GM12878 (cell line): ENCODE results near the gene PRKCE. TPM values are rescaled to one million over a fixed set of nuclear protein-coding genes. Genes with fewer than 3 reads are reported as not detected.

ENCODE experiments used
- ATAC-seq: fragments of 200-7000 bp; cut with Tn5 transposase; 3 replicates; pipeline ENCODE4 v1.9.1; 2020; ENCODE audit warnings: mild to moderate bottlenecking, moderate library complexity
- BruUV-seq: library from RNA; stranded (reverse); fragments of 400-500 nt; replicated peaks from 2 replicates; lab custom pipeline; 2021; lab: Mats Ljungman, UMichigan
- CTCF ChIA-PET: fragments of 300-600 bp; sonication (Branson Sonifier 250); formaldehyde crosslinking; extraction: SDS; loops from one replicate; lab custom pipeline; 2021; ENCODE audit warnings: inconsistent platforms; lab: Yijun Ruan, JAX
- POLR2A ChIA-PET: fragments of 350-600 bp; formaldehyde crosslinking; extraction: SDS; loops from one replicate; lab custom pipeline; 2021; ENCODE audit warnings: inconsistent platforms; lab: Charles Lee
- RAD21 ChIA-PET: fragments of 300-600 bp; sonication (Branson Sonifier 250); formaldehyde crosslinking; loops from one replicate; lab custom pipeline; 2023; ENCODE audit warnings: antibody characterized with exemption; ENCODE audit not compliant: unreplicated experiment; lab: Charles Lee
- SMC1A ChIA-PET: fragments of 300-600 bp; sonication (Branson Sonifier 250); formaldehyde crosslinking; loops from one replicate; lab custom pipeline; 2023; ENCODE audit not compliant: unreplicated experiment, uncharacterized antibody; lab: Charles Lee
- DNase-seq: peaks from one replicate; pipeline ENCODE4 v3.0.0-alpha.2; 2011; ENCODE audit warnings: low read depth, low spot score
- FAIRE-seq: peaks from 3 replicates; lab custom pipeline; 2011; peaks lifted over from hg19 to GRCh38; lab: Jason Lieb, UNC
- H2AFZ ChIP-seq: 2 replicates; pipeline ENCODE4 v1.6.0; 2011; ENCODE audit warnings: low read depth, low read length, control low read depth; ENCODE audit not compliant: control insufficient read depth
- H3K27ac ChIP-seq: 2 replicates; pipeline ENCODE4 v1.5.1; 2011; ENCODE audit warnings: control low read depth; ENCODE audit not compliant: control insufficient read depth, insufficient read depth
- H3K27me3 ChIP-seq, 2 experiments: replicated peaks in 1 of 2; 2 replicates each; pipeline versions ENCODE4 v1.6.0 to v1.6.1; 2011; ENCODE audit warnings: low read length in 1 of 2; ENCODE audit not compliant: control insufficient read depth in 2 of 2, insufficient read depth in 2 of 2
- H3K36me3 ChIP-seq, 2 experiments: 2 replicates each; pipeline ENCODE4 v1.5.1; 2011; ENCODE audit warnings: low read length in 1 of 2; ENCODE audit not compliant: control insufficient read depth in 2 of 2, insufficient read depth in 2 of 2
- H3K4me1 ChIP-seq: 2 replicates; pipeline ENCODE4 v1.6.1; 2011; ENCODE audit warnings: mild to moderate bottlenecking, low read length, moderate library complexity, mixed read lengths; ENCODE audit not compliant: control insufficient read depth, insufficient read depth
- H3K4me2 ChIP-seq: 2 replicates; pipeline ENCODE4 v1.6.0; 2011; ENCODE audit warnings: control low read depth; ENCODE audit not compliant: control insufficient read depth, insufficient read depth
- H3K4me3 ChIP-seq: fragments of 200-600 bp; sonication (generic); 2 replicates; pipeline ENCODE4 v1.5.1; 2016
- H3K79me2 ChIP-seq: 2 replicates; pipeline ENCODE4 v1.6.0; 2011; ENCODE audit warnings: low read length; ENCODE audit not compliant: control insufficient read depth, insufficient read depth
- H3K9ac ChIP-seq: 2 replicates; pipeline ENCODE4 v1.8.0; 2011; ENCODE audit warnings: low read length, control low read depth, mixed read lengths; ENCODE audit not compliant: control insufficient read depth, insufficient read depth
- H3K9me3 ChIP-seq: replicated peaks from 3 replicates; pipeline ENCODE4 v1.5.1; 2011; ENCODE audit warnings: mild to moderate bottlenecking, low read length; ENCODE audit not compliant: control insufficient read depth, insufficient read depth
- H4K20me1 ChIP-seq: 2 replicates; pipeline ENCODE4 v1.6.0; 2011; ENCODE audit not compliant: control insufficient read depth, insufficient read depth
- BRCA1 ChIP-seq: IDR thresholded peaks from 2 replicates; pipeline ENCODE4 v1.6.1; 2011; ENCODE audit warnings: low read depth, low read length, improper control_type of control experiment
- FOS ChIP-seq: IDR thresholded peaks from 3 replicates; pipeline ENCODE4 v1.6.1; 2011; ENCODE audit warnings: borderline replicate concordance; ENCODE audit not compliant: insufficient read length; ENCODE audit errors: extremely low read depth
- MTA3 ChIP-seq: IDR thresholded peaks from 2 replicates; pipeline ENCODE4 v1.6.1; 2012; ENCODE audit warnings: low read length, inconsistent platforms, borderline replicate concordance
- NR2F1 ChIP-seq: fragments of 450-650 bp; conservative IDR thresholded peaks from 2 replicates; pipeline ENCODE4 v1.6.1; 2017; ENCODE audit warnings: mild to moderate bottlenecking
- POLR2AphosphoS5 ChIP-seq: IDR thresholded peaks from 2 replicates; pipeline ENCODE4 v1.6.1; 2011; ENCODE audit warnings: mild to moderate bottlenecking, low read length, inconsistent platforms
- RAD21 ChIP-seq: IDR thresholded peaks from 2 replicates; pipeline ENCODE4 v1.6.1; 2011; ENCODE audit warnings: mild to moderate bottlenecking, low read depth, low read length, moderate library complexity; ENCODE audit not compliant: insufficient read depth
- RFX5 ChIP-seq: IDR thresholded peaks from 2 replicates; pipeline ENCODE4 v1.6.1; 2011; ENCODE audit warnings: low read depth, low read length, improper control_type of control experiment
- SIX5 ChIP-seq: IDR thresholded peaks from 2 replicates; pipeline ENCODE4 v1.6.1; 2011; ENCODE audit warnings: mild to moderate bottlenecking, low read depth, low read length, moderate library complexity; ENCODE audit not compliant: severe bottlenecking
- SREBF2 ChIP-seq: IDR thresholded peaks from 2 replicates; pipeline ENCODE4 v1.6.1; 2012; ENCODE audit warnings: mild to moderate bottlenecking, low read length
- TCF7 ChIP-seq: IDR thresholded peaks from 2 replicates; pipeline ENCODE4 v1.6.1; 2014; ENCODE audit warnings: antibody characterized with exemption, borderline replicate concordance
- WGBS: methylation state at CpG from one replicate; pipeline ENCODE4 v1.1.6; 2016; ENCODE audit warnings: low lambda C conversion rate; ENCODE audit not compliant: insufficient replicate concordance, insufficient coverage; ENCODE audit errors: missing lambda C conversion rate; 5-methylcytosine and 5-hydroxymethylcytosine counted together
- in situ Hi-C: fragments of 300-500 bp; cut with MboI; formaldehyde crosslinking; loops from 9 replicates; pipeline ENCODE4 v1.14.3; 2018; ENCODE audit warnings: mixed read lengths
- intact Hi-C: fragments of 100-400 bp; cut with micrococcal nuclease; formaldehyde crosslinking; loops from one replicate; pipeline ENCODE4 v1.14.2; 2022; ENCODE audit not compliant: unreplicated experiment
- polyA plus RNA-seq, 11 experiments: library from polyadenylated mRNA; depleted of rRNA in 4 of 11; unstranded in 6 of 11; stranded (reverse) in 5 of 11; fragments of >200 nt; fragmentation: Nextera tagmentation in 4 of 11; fragmentation: Illumina TruSeq in 1 of 11; extraction: Ambion mirVana in 4 of 11; extraction: Trizol in 1 of 11; gene quantifications; 1 replicate in 1 of 11; 2 replicates in 10 of 11; pipeline versions ENCODE4 v1.2.1 to v1.2.3, GENCODE V29; 2011 to 2016; ENCODE audit warnings: inconsistent platforms in 2 of 11, missing spikeins in 2 of 11, low read depth in 1 of 11
- total RNA-seq, 4 experiments: library from RNA; depleted of rRNA in 3 of 4; stranded (reverse); fragments of >200 nt in 3 of 4; fragmentation: Illumina TruSeq in 1 of 4; extraction: Trizol in 1 of 4; gene quantifications; 2 replicates each; pipeline versions ENCODE4 v1.2.1 to v1.2.3, GENCODE V29; 2013 to 2021
- TF ChIP-seq, protein P1 (sequence below): fragments of 450-650 bp; IDR thresholded peaks from 2 replicates; pipeline ENCODE4 v1.6.1; 2016; ENCODE audit warnings: mild to moderate bottlenecking, moderate library complexity, borderline replicate concordance
- TF ChIP-seq, protein P2 (sequence below): fragments of 450-650 bp; formaldehyde crosslinking; IDR thresholded peaks from 2 replicates; pipeline ENCODE4 v1.4.0; 2022; ENCODE audit warnings: mild to moderate bottlenecking, moderate library complexity

PRKCE gene
- total and polyA plus RNA-seq, 10 of the 15 experiments (the other 5 are each of a cell fraction or from before 2014, with no cell fraction given) = 2.6 to 28.2 (median 11.3) TPM

GRCh38 chr2:45734952-45735351 is 83.5 kb downstream of the PRKCE start:
- SMC1A ChIA-PET = interaction anchor here (1.1 to 2.8 kb wide), 3 partner anchors 11 to 81 kb away, joined by 3 to 8 read pairs (median 6); no protein-coding TSS in a partner anchor
- TF ChIP-seq NR2F1 (no peak), MTA3 (no peak), RFX5 (no peak), TCF7 (no peak), POLR2AphosphoS5 (no peak), SREBF2 (no peak), SIX5 (no peak), FOS (no peak), RAD21 (no peak), BRCA1 (no peak)
- TF ChIP-seq, protein P1, sequence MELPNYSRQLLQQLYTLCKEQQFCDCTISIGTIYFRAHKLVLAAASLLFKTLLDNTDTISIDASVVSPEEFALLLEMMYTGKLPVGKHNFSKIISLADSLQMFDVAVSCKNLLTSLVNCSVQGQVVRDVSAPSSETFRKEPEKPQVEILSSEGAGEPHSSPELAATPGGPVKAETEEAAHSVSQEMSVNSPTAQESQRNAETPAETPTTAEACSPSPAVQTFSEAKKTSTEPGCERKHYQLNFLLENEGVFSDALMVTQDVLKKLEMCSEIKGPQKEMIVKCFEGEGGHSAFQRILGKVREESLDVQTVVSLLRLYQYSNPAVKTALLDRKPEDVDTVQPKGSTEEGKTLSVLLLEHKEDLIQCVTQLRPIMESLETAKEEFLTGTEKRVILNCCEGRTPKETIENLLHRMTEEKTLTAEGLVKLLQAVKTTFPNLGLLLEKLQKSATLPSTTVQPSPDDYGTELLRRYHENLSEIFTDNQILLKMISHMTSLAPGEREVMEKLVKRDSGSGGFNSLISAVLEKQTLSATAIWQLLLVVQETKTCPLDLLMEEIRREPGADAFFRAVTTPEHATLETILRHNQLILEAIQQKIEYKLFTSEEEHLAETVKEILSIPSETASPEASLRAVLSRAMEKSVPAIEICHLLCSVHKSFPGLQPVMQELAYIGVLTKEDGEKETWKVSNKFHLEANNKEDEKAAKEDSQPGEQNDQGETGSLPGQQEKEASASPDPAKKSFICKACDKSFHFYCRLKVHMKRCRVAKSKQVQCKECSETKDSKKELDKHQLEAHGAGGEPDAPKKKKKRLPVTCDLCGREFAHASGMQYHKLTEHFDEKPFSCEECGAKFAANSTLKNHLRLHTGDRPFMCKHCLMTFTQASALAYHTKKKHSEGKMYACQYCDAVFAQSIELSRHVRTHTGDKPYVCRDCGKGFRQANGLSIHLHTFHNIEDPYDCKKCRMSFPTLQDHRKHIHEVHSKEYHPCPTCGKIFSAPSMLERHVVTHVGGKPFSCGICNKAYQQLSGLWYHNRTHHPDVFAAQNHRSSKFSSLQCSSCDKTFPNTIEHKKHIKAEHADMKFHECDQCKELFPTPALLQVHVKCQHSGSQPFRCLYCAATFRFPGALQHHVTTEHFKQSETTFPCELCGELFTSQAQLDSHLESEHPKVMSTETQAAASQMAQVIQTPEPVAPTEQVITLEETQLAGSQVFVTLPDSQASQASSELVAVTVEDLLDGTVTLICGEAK = no peak
- TF ChIP-seq, protein P2, sequence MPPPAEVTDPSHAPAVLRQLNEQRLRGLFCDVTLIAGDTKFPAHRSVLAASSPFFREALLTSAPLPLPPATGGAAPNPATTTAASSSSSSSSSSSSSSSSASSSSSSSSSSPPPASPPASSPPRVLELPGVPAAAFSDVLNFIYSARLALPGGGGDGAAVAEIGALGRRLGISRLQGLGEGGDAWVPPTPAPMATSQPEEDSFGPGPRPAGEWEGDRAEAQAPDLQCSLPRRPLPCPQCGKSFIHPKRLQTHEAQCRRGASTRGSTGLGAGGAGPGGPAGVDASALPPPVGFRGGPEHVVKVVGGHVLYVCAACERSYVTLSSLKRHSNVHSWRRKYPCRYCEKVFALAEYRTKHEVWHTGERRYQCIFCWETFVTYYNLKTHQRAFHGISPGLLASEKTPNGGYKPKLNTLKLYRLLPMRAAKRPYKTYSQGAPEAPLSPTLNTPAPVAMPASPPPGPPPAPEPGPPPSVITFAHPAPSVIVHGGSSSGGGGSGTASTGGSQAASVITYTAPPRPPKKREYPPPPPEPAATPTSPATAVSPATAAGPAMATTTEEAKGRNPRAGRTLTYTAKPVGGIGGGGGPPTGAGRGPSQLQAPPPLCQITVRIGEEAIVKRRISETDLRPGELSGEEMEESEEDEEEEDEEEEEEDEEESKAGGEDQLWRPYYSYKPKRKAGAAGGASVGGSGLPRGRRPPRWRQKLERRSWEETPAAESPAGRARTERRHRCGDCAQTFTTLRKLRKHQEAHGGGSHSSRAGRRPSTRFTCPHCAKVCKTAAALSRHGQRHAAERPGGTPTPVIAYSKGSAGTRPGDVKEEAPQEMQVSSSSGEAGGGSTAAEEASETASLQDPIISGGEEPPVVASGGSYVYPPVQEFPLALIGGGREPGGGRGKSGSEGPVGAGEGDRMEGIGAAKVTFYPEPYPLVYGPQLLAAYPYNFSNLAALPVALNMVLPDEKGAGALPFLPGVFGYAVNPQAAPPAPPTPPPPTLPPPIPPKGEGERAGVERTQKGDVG (CRISPR knock-in tag) = no peak
- TF ChIP-seq, all 136 proteins: peak for 0
- Histone ChIP-seq H3K4me2 (no peak overlapping the region), H3K4me1 (peaks cover 14% of the 10 kb centered on the region), H4K20me1 (no peaks in the 10 kb centered on the region), H3K36me3 (peaks cover 0 to 7% of the 10 kb centered on the region in 2 experiments; a peak in 2 of 4 replicates), H3K9me3 (peaks cover 3% of the 10 kb centered on the region; the same call in 1 of the 3 replicates), H3K9ac (no peak overlapping the region), H3K27me3 (no peaks in the 10 kb centered on the region), H2AFZ (no peak overlapping the region), H3K4me3 (no peak overlapping the region), H3K79me2 (peaks cover 9% of the 10 kb centered on the region), H3K27ac (no peak overlapping the region)
- POLR2A ChIA-PET = no interaction called here
- 85% methylated on average over 6 of the region's 6 CpGs for WGBS
- in situ Hi-C loops = no loop called here
- CTCF ChIA-PET = interaction anchor here (0.9 to 1.5 kb wide), 3 partner anchors 10 to 82 kb away, joined by 3 to 4 read pairs (median 3); no protein-coding TSS in a partner anchor
- RAD21 ChIA-PET = no interaction called here
- FAIRE-seq (no peak), ATAC-seq (no peak), DNase-seq (no peak)
- BruUV-seq = no TSS peak
- intact Hi-C loops = no loop called here
